NB4 (cell line): Measurements from ENCODE around the gene TFF2.

Experiments used
- CTCF ChIP-seq: IDR thresholded peaks from one replicate; pipeline ENCODE4 v1.5.1; 2012; ENCODE audit warnings: low read depth, low read length
- MAX ChIP-seq: IDR thresholded peaks from 2 replicates; pipeline ENCODE4 v1.6.1; 2011; ENCODE audit warnings: low read depth, low read length
- MYC ChIP-seq: IDR thresholded peaks from 2 replicates; pipeline ENCODE4 v1.6.1; 2011; ENCODE audit warnings: low read depth, low read length
- POLR2A ChIP-seq: IDR thresholded peaks from 2 replicates; pipeline ENCODE4 v1.6.1; 2011; ENCODE audit warnings: mild to moderate bottlenecking; ENCODE audit not compliant: insufficient read length; ENCODE audit errors: extremely low read depth

DNA sequence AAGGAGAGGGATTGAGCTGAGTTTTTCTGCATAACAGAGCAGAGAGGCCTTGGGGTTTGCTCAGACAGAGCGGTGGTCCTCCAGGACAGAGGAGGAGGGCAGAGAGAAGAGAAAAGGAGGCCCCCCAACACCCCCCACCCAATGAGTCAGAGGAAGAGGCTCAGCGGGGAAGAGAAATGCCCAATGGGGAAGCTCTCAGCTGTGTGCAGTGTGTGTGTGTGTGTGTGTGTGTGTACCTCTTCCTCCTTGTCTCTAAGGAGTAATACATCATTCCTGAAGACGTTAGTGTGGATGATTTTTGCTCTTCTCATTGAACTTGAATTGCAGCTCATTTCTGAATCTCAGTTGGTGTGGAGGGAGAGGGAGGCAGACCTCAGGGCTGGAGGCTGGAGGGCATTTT, 36.4 kb upstream of the TFF2 start:
- no peak for TF ChIP-seq CTCF
- TF ChIP-seq POLR2A, result no peak
- no peak for TF ChIP-seq MAX
- TF ChIP-seq MYC, result no peak
